A673 (cell line): ENCODE measurements around the gene ARHGEF40. TPM values are rescaled to one million over a fixed set of nuclear protein-coding genes. Genes with fewer than 3 reads are reported as not detected.
A peak's percentile ranks its signal among the peaks of the same experiment; 100 is the strongest.

Source experiments
- BruUV-seq: library from RNA; stranded (reverse); fragments of 400-500 nt; replicated peaks from 2 replicates; lab custom pipeline; 2021; lab: Mats Ljungman, UMichigan
- CTCF ChIA-PET: fragments of 300-600 bp; sonication (Branson Sonifier 250); formaldehyde crosslinking; loops from one replicate; lab custom pipeline; 2022; ENCODE audit warnings: antibody characterized with exemption; lab: Charles Lee
- POLR2A ChIA-PET: fragments of 300-600 bp; sonication (Branson Sonifier 250); formaldehyde crosslinking; loops from one replicate; lab custom pipeline; 2022; ENCODE audit warnings: antibody characterized with exemption; ENCODE audit not compliant: low non-redundant PET; lab: Charles Lee
- DNase-seq: peaks from one replicate; pipeline ENCODE4 v3.0.0-alpha.2; 2015; ENCODE audit warnings: low spot score
- H3K27ac ChIP-seq: fragments of 200-600 bp; sonication (generic); 2 replicates; pipeline ENCODE4 v1.5.1; 2016; ENCODE audit warnings: mixed run types, low read depth, mild to moderate bottlenecking, mixed read lengths, antibody characterized with exemption, low read length; ENCODE audit not compliant: poor library complexity, severe bottlenecking
- H3K27me3 ChIP-seq: fragments of 200-600 bp; sonication (generic); replicated peaks from 2 replicates; pipeline ENCODE4 v1.6.1; 2017; ENCODE audit warnings: mixed run types, low read depth, mild to moderate bottlenecking, mixed read lengths, antibody characterized with exemption, low read length; ENCODE audit not compliant: insufficient read depth, poor library complexity
- H3K36me3 ChIP-seq: fragments of 200-600 bp; sonication (generic); 2 replicates; pipeline ENCODE4 v1.6.1; 2016; ENCODE audit warnings: mixed run types, mild to moderate bottlenecking, mixed read lengths, antibody characterized with exemption, low read length; ENCODE audit not compliant: insufficient read depth, poor library complexity, severe bottlenecking
- H3K4me1 ChIP-seq: fragments of 200-600 bp; sonication (generic); 2 replicates; pipeline ENCODE4 v1.6.1; 2017; ENCODE audit warnings: mixed run types, mild to moderate bottlenecking, mixed read lengths, antibody characterized with exemption, low read length; ENCODE audit not compliant: insufficient read depth, poor library complexity, severe bottlenecking
- H3K4me3 ChIP-seq: fragments of 200-600 bp; sonication (generic); 2 replicates; pipeline ENCODE4 v1.5.1; 2016; ENCODE audit warnings: low read depth, mixed run types, mild to moderate bottlenecking, mixed read lengths, low read length; ENCODE audit not compliant: poor library complexity, severe bottlenecking
- H3K9me3 ChIP-seq: fragments of 200-600 bp; sonication (generic); 2 replicates; pipeline ENCODE4 v1.6.1; 2016; ENCODE audit warnings: mixed run types, low read depth, mild to moderate bottlenecking, mixed read lengths, antibody characterized with exemption, low read length; ENCODE audit not compliant: poor library complexity, severe bottlenecking
- CTCF ChIP-seq: fragments of 300-800, 200-600 bp; sonication (generic); conservative IDR thresholded peaks from 2 replicates; pipeline ENCODE4 v1.5.1; 2017; ENCODE audit warnings: low read depth, mild to moderate bottlenecking, antibody characterized with exemption, low read length, moderate library complexity, mixed read lengths
- EZH2 ChIP-seq: fragments of 200-600 bp; sonication (generic); IDR thresholded peaks from 2 replicates; pipeline ENCODE4 v1.6.1; 2017; ENCODE audit warnings: borderline replicate concordance, low read depth, mild to moderate bottlenecking, mixed read lengths, antibody characterized with exemption, low read length; ENCODE audit not compliant: poor library complexity, severe bottlenecking
- intact Hi-C: fragments of 100-400 bp; cut with micrococcal nuclease; formaldehyde crosslinking; loops from one replicate; pipeline ENCODE4 v1.10.0; 2022; ENCODE audit not compliant: unreplicated experiment
- total RNA-seq: library from RNA; stranded (reverse); gene quantifications from 2 replicates; pipeline ENCODE4 v1.2.3, GENCODE V29; 2021

The ARHGEF40 gene
- total RNA-seq, 1 experiment from 2014 or later = 89.6 TPM

DNA sequence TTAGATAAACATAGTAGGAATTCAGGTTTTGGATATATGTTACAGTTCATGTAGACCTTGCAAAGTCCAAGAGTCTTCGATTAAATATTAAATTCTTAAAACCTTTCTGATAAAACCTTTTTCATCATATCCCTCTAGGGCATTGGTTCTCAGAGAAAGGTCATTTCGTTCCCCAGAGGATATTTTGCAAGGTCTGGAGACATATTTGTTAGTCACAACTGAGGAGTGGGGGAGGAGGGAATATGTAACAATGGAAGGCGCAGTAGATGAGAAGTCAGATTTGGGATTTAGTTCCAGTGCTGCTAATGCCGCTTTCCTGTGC lies 36.0 kb downstream of the ARHGEF40 start:
- CTCF ChIA-PET = interaction anchor here (2.5 to 3.9 kb wide), 2 partner anchors 14 to 91 kb away, joined by 21 to 55 read pairs; no protein-coding TSS in a partner anchor
- Histone ChIP-seq H3K4me3 (no peak overlapping the region), H3K27ac (peak overlapping the region; percentile 62), H3K36me3 (no peaks in the 10 kb centered on the region), H3K4me1 (peaks cover 27% of the 10 kb centered on the region), H3K9me3 (no peaks in the 10 kb centered on the region), H3K27me3 (no peaks in the 10 kb centered on the region)
- POLR2A ChIA-PET = no interaction called here
- no peak for TF ChIP-seq EZH2
- no peak for TF ChIP-seq CTCF
- DNase-seq = peak; percentile 63
- no TSS peak for BruUV-seq
- intact Hi-C loops = loop anchor here (5.0 kb wide), 1 partner anchor 249 kb away; no protein-coding TSS in a partner anchor

GRCh38 chr14:21106498-21107282 lies 36.6 kb downstream of the ARHGEF40 start:
- TF ChIP-seq CTCF = peak; percentile 97
- TF ChIP-seq EZH2 = no peak
- Histone ChIP-seq H3K27me3 (no peaks in the 10 kb centered on the region), H3K4me3 (no peak overlapping the region), H3K36me3 (no peaks in the 10 kb centered on the region), H3K4me1 (peaks cover 27% of the 10 kb centered on the region), H3K27ac (peak overlapping the region; percentile 62), H3K9me3 (no peaks in the 10 kb centered on the region)
- DNase-seq = peak; percentile 87
- POLR2A ChIA-PET = no interaction called here
- intact Hi-C loops = loop anchor here (5.0 kb wide), 1 partner anchor 249 kb away; no protein-coding TSS in a partner anchor
- no TSS peak for BruUV-seq
- CTCF ChIA-PET = interaction anchor here (3.9 kb wide), 1 partner anchor 91 kb away, joined by 55 read pairs; no protein-coding TSS in a partner anchor

- no peak for TF ChIP-seq CTCF
- TF ChIP-seq EZH2 = no peak
- DNase-seq = no peak
- ChIA-PET POLR2A (no interaction called here), CTCF (no interaction called here)
- Histone ChIP-seq H3K9me3 (no peaks in the 10 kb centered on the region), H3K36me3 (no peaks in the 10 kb centered on the region), H3K27me3 (no peaks in the 10 kb centered on the region), H3K27ac (peak overlapping the region; percentile 62), H3K4me1 (peaks cover 25% of the 10 kb centered on the region), H3K4me3 (no peak overlapping the region)
- intact Hi-C loops = loop anchor here (5.0 kb wide), 1 partner anchor 250 kb away; no protein-coding TSS in a partner anchor
- BruUV-seq = no TSS peak
Observed at GRCh38 chr14:21107283-21107800, 37.2 kb downstream of the ARHGEF40 start.
